ENCODE data around the gene NAV3. TPM values are rescaled to one million over a fixed set of nuclear protein-coding genes. Genes with fewer than 3 reads are reported as not detected.

Gene NAV3
- total RNA-seq, 1 experiment from 2014 or later, result 2.5 TPM

DNA sequence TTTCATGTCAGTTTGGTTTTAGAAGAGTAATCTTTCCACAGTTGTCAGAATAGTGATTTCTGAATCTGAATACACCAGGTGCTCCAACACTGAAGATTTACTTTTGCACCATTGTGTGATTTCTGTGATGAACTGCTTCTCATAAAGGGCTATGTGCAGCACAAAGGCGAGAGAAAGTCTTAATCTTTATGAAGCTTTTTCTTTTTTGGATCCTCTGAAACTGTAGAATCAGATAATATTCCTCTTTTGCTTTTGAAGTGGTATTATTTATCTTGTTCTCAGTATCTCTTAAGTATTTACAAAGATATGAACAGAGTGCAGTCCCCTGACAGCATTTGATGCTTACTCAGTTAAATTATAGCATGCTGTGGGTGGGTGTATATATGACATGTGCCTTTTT lies 207.8 kb downstream of the NAV3 start:
- H3K4me1 ChIP-seq (ENCODE audit: control insufficient read depth, insufficient read depth, low read length), result no peaks in the 10 kb centered on the region
- H3K27ac ChIP-seq (ENCODE audit: low read length), result no peak overlapping the region
- no peak overlapping the region for H3K4me3 ChIP-seq (ENCODE audit: low read depth in 2 of 2, low read length in 2 of 2)
- intact Hi-C loops (cut with micrococcal nuclease; ENCODE audit: unreplicated experiment), result no loop called here
- POLR2A ChIA-PET, result no interaction called here
- DNase-seq (ENCODE audit: low read depth, low spot score) (no peak), ATAC-seq (no peak)
- H3K27me3 ChIP-seq (ENCODE audit: control insufficient read depth, insufficient read depth, low read length), result no peaks in the 10 kb centered on the region
- CTCF ChIA-PET, result no interaction called here
- in situ Hi-C loops (cut with HindIII; ENCODE audit: low pct_unique_long_range_greater_than_20kb, low sequenced_read_pairs), result no loop called here
- BruUV-seq (replicated peaks), result no TSS peak
- no peaks in the 10 kb centered on the region for H3K36me3 ChIP-seq (ENCODE audit: control insufficient read depth, insufficient read depth, low read length)
- TF ChIP-seq TCF7L2 (IDR thresholded peaks at IDR 0.05; ENCODE audit: low read depth, low read length) (no peak), POLR2AphosphoS5 (IDR thresholded peaks at IDR 0.05; ENCODE audit: low read depth, low read length) (no peak), SIN3A (IDR thresholded peaks at IDR 0.05; ENCODE audit: borderline replicate concordance, insufficient read depth, low read depth, low read length) (no peak)
- TF ChIP-seq, protein P1, sequence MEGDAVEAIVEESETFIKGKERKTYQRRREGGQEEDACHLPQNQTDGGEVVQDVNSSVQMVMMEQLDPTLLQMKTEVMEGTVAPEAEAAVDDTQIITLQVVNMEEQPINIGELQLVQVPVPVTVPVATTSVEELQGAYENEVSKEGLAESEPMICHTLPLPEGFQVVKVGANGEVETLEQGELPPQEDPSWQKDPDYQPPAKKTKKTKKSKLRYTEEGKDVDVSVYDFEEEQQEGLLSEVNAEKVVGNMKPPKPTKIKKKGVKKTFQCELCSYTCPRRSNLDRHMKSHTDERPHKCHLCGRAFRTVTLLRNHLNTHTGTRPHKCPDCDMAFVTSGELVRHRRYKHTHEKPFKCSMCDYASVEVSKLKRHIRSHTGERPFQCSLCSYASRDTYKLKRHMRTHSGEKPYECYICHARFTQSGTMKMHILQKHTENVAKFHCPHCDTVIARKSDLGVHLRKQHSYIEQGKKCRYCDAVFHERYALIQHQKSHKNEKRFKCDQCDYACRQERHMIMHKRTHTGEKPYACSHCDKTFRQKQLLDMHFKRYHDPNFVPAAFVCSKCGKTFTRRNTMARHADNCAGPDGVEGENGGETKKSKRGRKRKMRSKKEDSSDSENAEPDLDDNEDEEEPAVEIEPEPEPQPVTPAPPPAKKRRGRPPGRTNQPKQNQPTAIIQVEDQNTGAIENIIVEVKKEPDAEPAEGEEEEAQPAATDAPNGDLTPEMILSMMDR (IDR thresholded peaks at IDR 0.05), result no peak
- TF ChIP-seq, protein P2, sequence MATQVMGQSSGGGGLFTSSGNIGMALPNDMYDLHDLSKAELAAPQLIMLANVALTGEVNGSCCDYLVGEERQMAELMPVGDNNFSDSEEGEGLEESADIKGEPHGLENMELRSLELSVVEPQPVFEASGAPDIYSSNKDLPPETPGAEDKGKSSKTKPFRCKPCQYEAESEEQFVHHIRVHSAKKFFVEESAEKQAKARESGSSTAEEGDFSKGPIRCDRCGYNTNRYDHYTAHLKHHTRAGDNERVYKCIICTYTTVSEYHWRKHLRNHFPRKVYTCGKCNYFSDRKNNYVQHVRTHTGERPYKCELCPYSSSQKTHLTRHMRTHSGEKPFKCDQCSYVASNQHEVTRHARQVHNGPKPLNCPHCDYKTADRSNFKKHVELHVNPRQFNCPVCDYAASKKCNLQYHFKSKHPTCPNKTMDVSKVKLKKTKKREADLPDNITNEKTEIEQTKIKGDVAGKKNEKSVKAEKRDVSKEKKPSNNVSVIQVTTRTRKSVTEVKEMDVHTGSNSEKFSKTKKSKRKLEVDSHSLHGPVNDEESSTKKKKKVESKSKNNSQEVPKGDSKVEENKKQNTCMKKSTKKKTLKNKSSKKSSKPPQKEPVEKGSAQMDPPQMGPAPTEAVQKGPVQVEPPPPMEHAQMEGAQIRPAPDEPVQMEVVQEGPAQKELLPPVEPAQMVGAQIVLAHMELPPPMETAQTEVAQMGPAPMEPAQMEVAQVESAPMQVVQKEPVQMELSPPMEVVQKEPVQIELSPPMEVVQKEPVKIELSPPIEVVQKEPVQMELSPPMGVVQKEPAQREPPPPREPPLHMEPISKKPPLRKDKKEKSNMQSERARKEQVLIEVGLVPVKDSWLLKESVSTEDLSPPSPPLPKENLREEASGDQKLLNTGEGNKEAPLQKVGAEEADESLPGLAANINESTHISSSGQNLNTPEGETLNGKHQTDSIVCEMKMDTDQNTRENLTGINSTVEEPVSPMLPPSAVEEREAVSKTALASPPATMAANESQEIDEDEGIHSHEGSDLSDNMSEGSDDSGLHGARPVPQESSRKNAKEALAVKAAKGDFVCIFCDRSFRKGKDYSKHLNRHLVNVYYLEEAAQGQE (IDR thresholded peaks at IDR 0.05; ENCODE audit: insufficient read depth in 1 of 2, low read depth in 2 of 2, low read length in 1 of 2), result no peak
- no peaks in the 10 kb centered on the region for H3K9me3 ChIP-seq (ENCODE audit: control insufficient read depth, insufficient read depth, low read depth, low read length)

DNA sequence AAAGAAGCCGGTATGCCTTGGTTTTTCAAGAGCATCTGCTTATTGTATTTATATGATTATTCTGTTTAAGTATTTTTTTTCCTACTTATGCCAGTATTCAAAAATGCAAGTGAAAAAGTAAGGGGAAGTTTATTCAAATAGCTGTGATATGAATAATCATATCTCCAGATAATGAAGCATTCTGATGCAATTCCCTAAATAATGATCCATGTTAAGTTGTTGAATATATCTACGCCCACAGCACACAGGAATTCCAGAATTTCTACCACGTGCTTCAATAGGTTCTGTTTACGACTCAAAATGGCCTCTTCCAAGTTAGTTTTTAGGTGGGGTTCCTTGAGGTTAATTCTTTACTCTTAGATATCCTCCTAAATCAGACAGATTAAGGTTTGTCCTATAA lies 208.3 kb downstream of the NAV3 start:
- in situ Hi-C loops (cut with HindIII; ENCODE audit: low pct_unique_long_range_greater_than_20kb, low sequenced_read_pairs), result no loop called here
- CTCF ChIA-PET, result no interaction called here
- Histone ChIP-seq H3K4me3 (ENCODE audit: low read depth in 2 of 2, low read length in 2 of 2) (no peak overlapping the region), H3K27ac (ENCODE audit: low read length) (no peak overlapping the region), H3K27me3 (ENCODE audit: control insufficient read depth, insufficient read depth, low read length) (no peaks in the 10 kb centered on the region), H3K9me3 (ENCODE audit: control insufficient read depth, insufficient read depth, low read depth, low read length) (no peaks in the 10 kb centered on the region), H3K4me1 (ENCODE audit: control insufficient read depth, insufficient read depth, low read length) (no peaks in the 10 kb centered on the region), H3K36me3 (ENCODE audit: control insufficient read depth, insufficient read depth, low read length) (no peaks in the 10 kb centered on the region)
- intact Hi-C loops (cut with micrococcal nuclease; ENCODE audit: unreplicated experiment), result no loop called here
- ATAC-seq (no peak), DNase-seq (ENCODE audit: low read depth, low spot score) (no peak)
- POLR2A ChIA-PET, result no interaction called here
- BruUV-seq (replicated peaks), result no TSS peak
- TF ChIP-seq, protein P1 (IDR thresholded peaks at IDR 0.05), result no peak
- TF ChIP-seq POLR2AphosphoS5 (IDR thresholded peaks at IDR 0.05; ENCODE audit: low read depth, low read length), result no peak
- no peak for TF ChIP-seq SIN3A (IDR thresholded peaks at IDR 0.05; ENCODE audit: borderline replicate concordance, insufficient read depth, low read depth, low read length)
- no peak for TF ChIP-seq TCF7L2 (IDR thresholded peaks at IDR 0.05; ENCODE audit: low read depth, low read length)
- TF ChIP-seq, protein P2 (IDR thresholded peaks at IDR 0.05; ENCODE audit: insufficient read depth in 1 of 2, low read depth in 2 of 2, low read length in 1 of 2), result no peak
